ENCODE results near the gene RPS19.

The RPS19 gene

GRCh38 chr19:41895745-41896580, 35.9 kb downstream of the RPS19 start:
- TF ChIP-seq CTCF (conservative IDR thresholded peaks at IDR 0.05) (no peak; the same call in 1 of the 2 replicates), ZFX (IDR thresholded peaks at IDR 0.05) (no peak)
- no peak overlapping the region for H3K27ac ChIP-seq

- TF ChIP-seq ZFX (IDR thresholded peaks at IDR 0.05) (no peak), CTCF (conservative IDR thresholded peaks at IDR 0.05) (no peak)
- no peak overlapping the region for H3K27ac ChIP-seq
Observed at GRCh38 chr19:41896581-41896942, 36.5 kb downstream of the RPS19 start.

- H3K27ac ChIP-seq, result no peak overlapping the region
- no peak for TF ChIP-seq CTCF (conservative IDR thresholded peaks at IDR 0.05)
- no peak for TF ChIP-seq ZFX (IDR thresholded peaks at IDR 0.05)
Observed at GRCh38 chr19:41897181-41897580, 37.1 kb downstream of the RPS19 start.

GRCh38 chr19:41897820-41898219, 37.8 kb downstream of the RPS19 start:
- no peak overlapping the region for H3K27ac ChIP-seq
- TF ChIP-seq CTCF (conservative IDR thresholded peaks at IDR 0.05) (no peak), ZFX (IDR thresholded peaks at IDR 0.05) (no peak)

- H3K27ac ChIP-seq, result no peak overlapping the region
- TF ChIP-seq CTCF (conservative IDR thresholded peaks at IDR 0.05) (no peak), ZFX (IDR thresholded peaks at IDR 0.05) (no peak)
Observed at GRCh38 chr19:41898235-41898634, 38.2 kb downstream of the RPS19 start.

- no peak for TF ChIP-seq ZFX (IDR thresholded peaks at IDR 0.05)
- TF ChIP-seq CTCF (conservative IDR thresholded peaks at IDR 0.05), result no peak
Observed at GRCh38 chr19:41901707-41902360, 41.8 kb downstream of the RPS19 start.

GRCh38 chr19:41902594-41902993, 42.5 kb downstream of the RPS19 start:
- no peak overlapping the region; the same call in 1 of the 2 replicates for H3K27ac ChIP-seq
- no peak for TF ChIP-seq ZFX (IDR thresholded peaks at IDR 0.05)
- no peak for TF ChIP-seq CTCF (conservative IDR thresholded peaks at IDR 0.05)

More at GRCh38 chr19:41901707-41902360, 41.8 kb downstream of the RPS19 start:
- no peak overlapping the region for H3K27ac ChIP-seq

Measured in C4-2B (cell line).